Ascending aorta (tissue), 2 donors: Measurements from ENCODE around the gene SCN7A. TPM values are rescaled to one million over a fixed set of nuclear protein-coding genes. Genes with fewer than 3 reads are reported as not detected.
A peak's percentile ranks its signal among the peaks of the same experiment; 100 is the strongest.

Source experiments
- DNase-seq, 2 donors: peaks; one replicate each; pipeline ENCODE4 v3.0.0-alpha.2; 2019; ENCODE audit warnings: low spot score in 2 of 2
- H3K27ac ChIP-seq, 2 donors: fragments of 200-600 bp; sonication (generic); one replicate each; pipeline ENCODE4 v1.5.1; 2016 to 2017; ENCODE audit warnings: mild to moderate bottlenecking in 1 of 2
- H3K27me3 ChIP-seq: fragments of 200-600 bp; sonication (generic); one replicate; pipeline ENCODE4 v1.5.1; 2017
- H3K36me3 ChIP-seq, 2 donors: fragments of 200-600 bp; sonication (generic); one replicate each; pipeline ENCODE4 v1.5.1; 2016
- H3K4me1 ChIP-seq, 2 donors: fragments of 200-600 bp; sonication (generic); one replicate each; pipeline ENCODE4 v1.5.1; 2016 to 2017; ENCODE audit warnings: mild to moderate bottlenecking in 1 of 2
- H3K4me3 ChIP-seq, 2 donors: fragments of 200-600 bp; sonication (generic); one replicate each; pipeline ENCODE4 v1.5.1; 2016 to 2017; ENCODE audit warnings: mild to moderate bottlenecking in 1 of 2
- H3K9me3 ChIP-seq, 2 donors: fragments of 200-600 bp; sonication (generic); one replicate each; pipeline ENCODE4 v1.5.1; 2016
- CTCF ChIP-seq, 3 experiments: fragments of 200-600 bp in 2 of 3; fragments of 450-650 bp in 1 of 3; sonication (generic) in 2 of 3; IDR thresholded peaks; one replicate each; pipeline ENCODE4 v1.5.1; 2016 to 2019; ENCODE audit warnings: antibody characterized with exemption in 3 of 3, mild to moderate bottlenecking in 1 of 3, moderate library complexity in 1 of 3
- intact Hi-C: fragments of 100-400 bp; cut with DNase I; formaldehyde crosslinking; loops from one replicate; pipeline ENCODE4 v1.15.1; 2023
- total RNA-seq: library from RNA; depleted of rRNA; stranded (reverse); fragments of >200 nt; gene quantifications from one replicate; pipeline ENCODE4 v1.1.0, GENCODE V29; 2016

The SCN7A gene
- total RNA-seq, 1 donor from 2014 or later: 2.9 TPM

GRCh38 chr2:166376873-166377272, 117.2 kb downstream of the SCN7A start:
- Histone ChIP-seq H3K27me3 (no peaks in the 10 kb centered on the region), H3K27ac (peak overlapping the region in 1 of 2 donors; percentile 51), H3K4me1 (peaks cover 0 to 4% of the 10 kb centered on the region in 2 donors), H3K9me3 (no peaks in the 10 kb centered on the region), H3K36me3 (no peaks in the 10 kb centered on the region), H3K4me3 (peak overlapping the region; percentile 65 to 70)
- DNase-seq: no peak
- no peak for TF ChIP-seq CTCF (IDR thresholded peaks at IDR 0.05)
- intact Hi-C loops: loop anchor here (5.0 kb wide), 1 partner anchor 420 kb away; no protein-coding TSS in a partner anchor

- H3K36me3 ChIP-seq: no peaks in the 10 kb centered on the region
- no peak for TF ChIP-seq CTCF (IDR thresholded peaks at IDR 0.05)
- intact Hi-C loops: loop anchor here (5.0 kb wide), 1 partner anchor 419 kb away; no protein-coding TSS in a partner anchor
- DNase-seq: no peak
- H3K27me3 ChIP-seq: no peaks in the 10 kb centered on the region
- peak overlapping the region; percentile 51 to 54 for H3K27ac ChIP-seq
- H3K4me1 ChIP-seq: peaks cover 0 to 4% of the 10 kb centered on the region in 2 donors
- H3K9me3 ChIP-seq: no peaks in the 10 kb centered on the region
- peak overlapping the region; percentile 65 to 70 for H3K4me3 ChIP-seq
These were observed 117.6 kb downstream of the SCN7A start for GRCh38 chr2:166376488-166376828.

- H3K4me1 ChIP-seq: peaks cover 0 to 4% of the 10 kb centered on the region in 2 donors
- peak within 1 kb of the TSS; percentile 51 to 54 for H3K27ac ChIP-seq
- no peaks in the 10 kb centered on the region for H3K27me3 ChIP-seq
- no peaks in the 10 kb centered on the region for H3K9me3 ChIP-seq
- no peak for TF ChIP-seq CTCF (IDR thresholded peaks at IDR 0.05)
- H3K4me3 ChIP-seq: peak within 1 kb of the TSS; percentile 65 to 70
- no peaks in the 10 kb centered on the region for H3K36me3 ChIP-seq
- peak in 1 of 2 donors; percentile 77 for DNase-seq
- intact Hi-C loops: loop anchor here (5.0 kb wide), 1 partner anchor 419 kb away; no protein-coding TSS in a partner anchor
These were observed 118.1 kb downstream of the SCN7A start, which contains the start of gene SCN9A for GRCh38 chr2:166375736-166376487. SCN9A (minus strand) TSS chr2:166375944; CDS start chr2:166311756, 64,188 bp downstream.

- peaks cover 0 to 4% of the 10 kb centered on the region in 2 donors for H3K4me1 ChIP-seq
- no peaks in the 10 kb centered on the region for H3K9me3 ChIP-seq
- TF ChIP-seq CTCF (IDR thresholded peaks at IDR 0.05): no peak
- H3K27me3 ChIP-seq: no peaks in the 10 kb centered on the region
- intact Hi-C loops: loop anchor here (5.0 kb wide), 1 partner anchor 418 kb away; no protein-coding TSS in a partner anchor
- no peak for DNase-seq
- H3K36me3 ChIP-seq: no peaks in the 10 kb centered on the region
- H3K4me3 ChIP-seq: peak overlapping the region; percentile 65 to 70
- peak overlapping the region in 1 of 2 donors; percentile 54 for H3K27ac ChIP-seq
These were observed 118.8 kb downstream of the SCN7A start for GRCh38 chr2:166375195-166375735.

GRCh38 chr2:166373951-166374350, 120.1 kb downstream of the SCN7A start:
- intact Hi-C loops: no loop called here
- Histone ChIP-seq H3K27me3 (no peaks in the 10 kb centered on the region), H3K4me3 (no peak overlapping the region), H3K9me3 (no peaks in the 10 kb centered on the region), H3K36me3 (no peaks in the 10 kb centered on the region), H3K27ac (no peak overlapping the region), H3K4me1 (peaks cover 0 to 4% of the 10 kb centered on the region in 2 donors)
- TF ChIP-seq CTCF (IDR thresholded peaks at IDR 0.05): no peak
- no peak for DNase-seq
